Gastroesophageal sphincter (tissue), 4 donors: ENCODE measurements around the gene DTNBP1. TPM values are rescaled to one million over a fixed set of nuclear protein-coding genes. Genes with fewer than 3 reads are reported as not detected.

ENCODE experiments used
- ATAC-seq: fragments of 150-250 bp; one replicate; pipeline ENCODE4 v1.9.1; 2016; ENCODE audit warnings: mild to moderate bottlenecking, moderate library complexity
- H3K27ac ChIP-seq, 4 donors: fragments of 200-600 bp; sonication (generic) in 3 of 4; 1 replicate in 3 of 4; 2 replicates in 1 of 4; pipeline ENCODE4 v1.5.1; 2016 to 2019
- H3K27me3 ChIP-seq: fragments of 200-600 bp; sonication (generic); one replicate; pipeline ENCODE4 v1.5.1; 2019
- H3K36me3 ChIP-seq, 2 donors: fragments of 200-600 bp; sonication (generic); one replicate each; pipeline ENCODE4 v1.5.1; 2019; ENCODE audit warnings: control low read depth in 1 of 2
- H3K4me1 ChIP-seq, 3 donors: fragments of 200-600 bp; sonication (generic); 1 replicate in 2 of 3; 2 replicates in 1 of 3; pipeline ENCODE4 v1.5.1; 2016 to 2019; ENCODE audit warnings: control low read depth in 2 of 3
- H3K4me3 ChIP-seq, 2 donors: fragments of 200-600 bp; sonication (generic); one replicate each; pipeline ENCODE4 v1.5.1; 2019; ENCODE audit warnings: mild to moderate bottlenecking in 1 of 2, moderate library complexity in 1 of 2
- H3K9me3 ChIP-seq, 3 donors: fragments of 200-600 bp; sonication (generic); one replicate each; pipeline ENCODE4 v1.5.1; 2017 to 2019; ENCODE audit warnings: control low read depth in 2 of 3
- CTCF ChIP-seq, 4 experiments: fragments of 200-600 bp in 2 of 4; fragments of 450-650 bp in 2 of 4; sonication (generic) in 1 of 4; IDR thresholded peaks; one replicate each; pipeline ENCODE4 v1.5.1; 2017 to 2019; ENCODE audit warnings: antibody characterized with exemption in 4 of 4, mild to moderate bottlenecking in 2 of 4, moderate library complexity in 2 of 4
- EP300 ChIP-seq: sonication (generic); formaldehyde crosslinking; IDR thresholded peaks from one replicate; pipeline ENCODE4 v1.6.1; 2017; ENCODE audit warnings: antibody characterized with exemption, mild to moderate bottlenecking
- POLR2A ChIP-seq, 2 donors: fragments of 450-650 bp; IDR thresholded peaks; one replicate each; pipeline ENCODE4 v1.6.1; 2017; ENCODE audit warnings: antibody characterized with exemption in 2 of 2, mild to moderate bottlenecking in 2 of 2, moderate library complexity in 1 of 2
- POLR2AphosphoS5 ChIP-seq: sonication (generic); formaldehyde crosslinking; IDR thresholded peaks from one replicate; pipeline ENCODE4 v1.6.1; 2017; ENCODE audit warnings: antibody characterized with exemption
- WGBS, 2 donors: methylation state at CpG; one replicate each; pipeline ENCODE4 v1.1.5; 2018; ENCODE audit warnings: low coverage in 1 of 2; 5-methylcytosine and 5-hydroxymethylcytosine counted together
- total RNA-seq, 4 donors: library from RNA; depleted of rRNA; stranded (reverse); fragments of >200 nt; gene quantifications; one replicate each; pipeline ENCODE4 v1.1.0, GENCODE V29; 2016

The DTNBP1 gene
- total RNA-seq, 4 donors from 2014 or later: 14.4 to 20.2 (median 16.9) TPM

- no peak for ATAC-seq
- H3K36me3 ChIP-seq: peaks cover 0 to 97% of the 10 kb centered on the region in 2 donors
- no peaks in the 10 kb centered on the region for H3K27me3 ChIP-seq
- 90 to 100% methylated on average over 1 to 5 of the region's 6 CpGs for WGBS, 2 donors
- TF ChIP-seq POLR2AphosphoS5 (no peak), POLR2A (IDR thresholded peaks at IDR 0.05) (no peak), CTCF (IDR thresholded peaks at IDR 0.05) (no peak), EP300 (no peak)
- no peaks in the 10 kb centered on the region for H3K9me3 ChIP-seq
- H3K27ac ChIP-seq: no peak overlapping the region
- H3K4me3 ChIP-seq: no peak overlapping the region
- H3K4me1 ChIP-seq: no peaks in the 10 kb centered on the region
These were observed 147.6 kb downstream of the DTNBP1 start for GRCh38 chr6:15515226-15515625.

- 71 to 81% methylated on average over 3 of the region's 21 CpGs for WGBS, 2 donors
- no peak overlapping the region for H3K4me3 ChIP-seq
- H3K27me3 ChIP-seq: no peaks in the 10 kb centered on the region
- no peaks in the 10 kb centered on the region for H3K9me3 ChIP-seq
- no peak overlapping the region for H3K27ac ChIP-seq
- no peaks in the 10 kb centered on the region for H3K4me1 ChIP-seq
- no peak for ATAC-seq
- H3K36me3 ChIP-seq: peaks cover 0 to 95% of the 10 kb centered on the region in 2 donors
- no peak for TF ChIP-seq CTCF (IDR thresholded peaks at IDR 0.05)
- no peak for TF ChIP-seq POLR2AphosphoS5
- no peak for TF ChIP-seq POLR2A (IDR thresholded peaks at IDR 0.05)
- no peak for TF ChIP-seq EP300
These were observed 148.8 kb downstream of the DTNBP1 start for GRCh38 chr6:15513801-15514711.

GRCh38 chr6:15513131-15513771, 149.6 kb downstream of the DTNBP1 start:
- H3K4me3 ChIP-seq: no peak overlapping the region
- no peaks in the 10 kb centered on the region for H3K27me3 ChIP-seq
- no peaks in the 10 kb centered on the region for H3K9me3 ChIP-seq
- 82% methylated on average over 2 of the region's 34 CpGs; no CpG with 5 or more reads in 1 of the 2 donors for WGBS, 2 donors
- H3K27ac ChIP-seq: no peak overlapping the region
- no peak for ATAC-seq
- peaks cover 0 to 94% of the 10 kb centered on the region in 2 donors for H3K36me3 ChIP-seq
- H3K4me1 ChIP-seq: no peaks in the 10 kb centered on the region
- TF ChIP-seq CTCF (IDR thresholded peaks at IDR 0.05) (no peak), POLR2A (IDR thresholded peaks at IDR 0.05) (no peak), EP300 (no peak), POLR2AphosphoS5 (no peak)

DNA sequence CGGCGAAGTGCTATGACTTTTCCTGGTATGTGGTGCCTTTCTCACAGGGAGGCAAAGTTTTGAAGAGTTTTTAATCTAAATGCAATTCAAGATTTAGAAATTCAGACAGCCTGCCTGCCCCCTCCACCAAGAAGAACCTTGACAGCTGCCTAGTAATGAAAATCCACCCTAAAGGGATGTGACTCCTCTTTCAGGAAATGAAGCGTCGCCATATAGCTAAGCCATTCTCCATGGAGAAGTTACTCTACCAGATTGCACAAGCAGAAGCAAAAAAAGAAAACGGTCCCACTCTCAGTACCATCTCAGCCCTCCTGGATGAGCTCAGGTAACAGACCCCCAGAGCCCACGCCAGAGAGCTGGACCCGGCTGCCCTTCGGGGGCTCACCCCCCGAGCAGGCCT, 150.1 kb downstream of the DTNBP1 start:
- TF ChIP-seq CTCF (IDR thresholded peaks at IDR 0.05): no peak
- TF ChIP-seq POLR2A (IDR thresholded peaks at IDR 0.05): no peak
- no peak for TF ChIP-seq POLR2AphosphoS5
- TF ChIP-seq EP300: no peak
- ATAC-seq: no peak
- H3K4me3 ChIP-seq: no peak overlapping the region
- H3K36me3 ChIP-seq: peaks cover 0 to 94% of the 10 kb centered on the region in 2 donors
- no peaks in the 10 kb centered on the region for H3K27me3 ChIP-seq
- no peak overlapping the region for H3K27ac ChIP-seq
- H3K4me1 ChIP-seq: no peaks in the 10 kb centered on the region
- 94% methylated on average over 3 of the region's 9 CpGs; no CpG with 5 or more reads in 1 of the 2 donors for WGBS, 2 donors
- no peaks in the 10 kb centered on the region for H3K9me3 ChIP-seq
